HEK293T (cell line): ENCODE results near the gene POLR3H.

Experiments
- ELF4 ChIP-seq: fragments of 450-650 bp; IDR thresholded peaks from 2 replicates; pipeline ENCODE4 v1.6.1; 2017; ENCODE audit warnings: antibody characterized with exemption
- FOXA1 ChIP-seq: fragments of 450-650 bp; IDR thresholded peaks from 2 replicates; pipeline ENCODE4 v1.6.1; 2016; ENCODE audit warnings: mild to moderate bottlenecking
- FOXK2 ChIP-seq: fragments of 450-650 bp; IDR thresholded peaks from 2 replicates; pipeline ENCODE4 v1.6.1; 2016; ENCODE audit warnings: mild to moderate bottlenecking
- FOXM1 ChIP-seq: fragments of 450-650 bp; IDR thresholded peaks from 2 replicates; pipeline ENCODE4 v1.6.1; 2017; ENCODE audit warnings: mild to moderate bottlenecking, borderline replicate concordance
- NFRKB ChIP-seq: fragments of 450-650 bp; IDR thresholded peaks from 2 replicates; pipeline ENCODE4 v1.6.1; 2016; ENCODE audit warnings: mild to moderate bottlenecking, moderate library complexity
- SP1 ChIP-seq: fragments of 450-650 bp; IDR thresholded peaks from 2 replicates; pipeline ENCODE4 v1.6.1; 2017

DNA sequence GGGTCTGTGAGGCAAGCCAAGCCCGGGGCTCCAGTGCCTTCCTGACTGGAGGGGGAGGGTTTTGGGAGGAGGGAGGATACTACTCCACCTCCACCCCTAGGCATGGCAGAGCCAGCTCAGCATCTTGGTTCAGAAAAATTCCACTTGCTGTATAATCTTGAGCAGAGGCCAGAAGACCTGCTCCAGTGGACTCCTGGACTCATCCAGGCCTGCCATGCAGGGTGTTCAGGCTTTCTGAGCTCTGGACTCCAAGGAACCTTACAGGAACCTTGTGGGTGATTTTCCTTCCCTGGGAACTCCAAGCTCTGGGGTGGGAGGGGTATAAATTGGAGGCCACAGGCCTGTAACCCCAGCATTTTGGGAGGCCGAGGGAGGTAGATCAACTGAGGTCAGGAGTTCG, 26.0 kb upstream of the POLR3H start:
- no peak for TF ChIP-seq NFRKB
- TF ChIP-seq ELF4, result no peak
- no peak for TF ChIP-seq SP1
- no peak for TF ChIP-seq FOXM1
- TF ChIP-seq FOXK2, result no peak
- TF ChIP-seq FOXA1, result no peak
